Sigmoid colon (tissue), 7 donors: ENCODE measurements around the gene DNPH1. TPM values are rescaled to one million over a fixed set of nuclear protein-coding genes. Genes with fewer than 3 reads are reported as not detected.

ENCODE experiments used
- DNase-seq: peaks from one replicate; pipeline ENCODE4 v3.0.0-alpha.2; 2019
- H3K27ac ChIP-seq, 4 donors: fragments of 200-600 bp; sonication (generic); one replicate each; pipeline ENCODE4 v1.5.1; 2016 to 2019; ENCODE audit warnings: mild to moderate bottlenecking in 1 of 4
- H3K27me3 ChIP-seq, 3 donors: fragments of 200-600 bp; sonication (generic); one replicate each; pipeline ENCODE4 v1.5.1; 2019; ENCODE audit warnings: mild to moderate bottlenecking in 1 of 3
- H3K36me3 ChIP-seq, 4 donors: fragments of 200-600 bp; sonication (generic); one replicate each; pipeline ENCODE4 v1.5.1; 2016 to 2019
- H3K4me1 ChIP-seq, 4 donors: fragments of 200-600 bp; sonication (generic); one replicate each; pipeline ENCODE4 v1.5.1; 2017 to 2019
- H3K4me3 ChIP-seq, 4 donors: fragments of 200-600 bp; sonication (generic); one replicate each; pipeline ENCODE4 v1.5.1; 2017 to 2019; ENCODE audit warnings: mild to moderate bottlenecking in 2 of 4, moderate library complexity in 1 of 4
- H3K9me3 ChIP-seq, 4 donors: fragments of 200-600 bp in 3 of 4; sonication (generic) in 3 of 4; one replicate each; pipeline versions ENCODE4 v1.5.1 to v1.6.1; 2013 to 2019
- EP300 ChIP-seq, 4 donors: sonication (generic); formaldehyde crosslinking; IDR thresholded peaks; one replicate each; pipeline ENCODE4 v1.6.1; 2017; ENCODE audit warnings: antibody characterized with exemption in 4 of 4
- POLR2A ChIP-seq, 2 donors: fragments of 450-650 bp; IDR thresholded peaks; one replicate each; pipeline ENCODE4 v1.6.1; 2016; ENCODE audit warnings: antibody characterized with exemption in 2 of 2, mild to moderate bottlenecking in 2 of 2, moderate library complexity in 2 of 2
- POLR2AphosphoS5 ChIP-seq, 4 donors: sonication (generic); formaldehyde crosslinking; IDR thresholded peaks; one replicate each; pipeline ENCODE4 v1.6.1; 2017; ENCODE audit warnings: antibody characterized with exemption in 4 of 4
- WGBS, 2 donors: extraction: QIAGEN DNeasy Blood & Tissue Kit; methylation state at CpG; one replicate each; pipeline ENCODE4 v1.1.7; 2013; 5-methylcytosine and 5-hydroxymethylcytosine counted together
- intact Hi-C: fragments of 100-400 bp; cut with DNase I; formaldehyde crosslinking; loops from one replicate; pipeline ENCODE4 v1.15.1; 2023
- polyA plus RNA-seq, 3 donors: library from polyadenylated mRNA; stranded (reverse); fragments of 200-250 nt; gene quantifications; one replicate each; pipeline ENCODE4 v1.2.3, GENCODE V29; 2013
- total RNA-seq, 4 donors: library from RNA; depleted of rRNA; stranded (reverse); fragments of >200 nt; gene quantifications; one replicate each; pipeline ENCODE4 v1.1.0, GENCODE V29; 2016
- TF ChIP-seq, protein P1 (sequence below), 4 experiments: fragments of 450-650 bp in 3 of 4; fragments of 200-600 bp in 1 of 4; IDR thresholded peaks; one replicate each; pipeline ENCODE4 v1.5.1; 2016 to 2019; ENCODE audit warnings: antibody characterized with exemption in 4 of 4, mild to moderate bottlenecking in 3 of 4, moderate library complexity in 2 of 4
- donor health status: healthy with polysubstance abuse.
- donor health status: Bipolar disorder and iron deficiency.
- donor health status: healthy.

Gene DNPH1
- total and polyA plus RNA-seq, 7 donors = 32.1 to 188 (median 96.0) TPM

DNA sequence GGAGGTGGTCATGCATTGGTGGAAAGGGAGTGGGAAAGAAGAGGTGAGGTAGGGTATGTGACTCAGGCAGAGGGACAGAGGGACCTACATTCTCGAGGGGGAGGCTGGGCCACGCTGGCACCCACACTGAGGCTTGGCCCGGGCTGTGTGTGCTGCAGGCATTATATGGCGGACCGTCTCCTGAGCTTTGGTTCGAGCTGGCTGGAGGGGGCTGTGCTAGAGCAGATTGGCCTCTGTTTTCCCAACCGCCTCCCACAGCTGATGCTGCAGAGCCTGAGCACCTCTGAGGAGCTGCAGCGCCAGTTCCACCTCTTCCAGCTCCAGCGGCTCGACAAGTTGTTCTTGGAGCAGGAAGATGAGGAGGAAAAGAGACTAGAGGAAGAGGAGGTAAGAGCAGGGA, 23.4 kb downstream of the DNPH1 start:
- 96% methylated on average over 10 of the region's 10 CpGs for WGBS, 2 donors
- intact Hi-C loops = no loop called here
- peak; percentile 39 for DNase-seq
- Histone ChIP-seq H3K27me3 (no peaks in the 10 kb centered on the region), H3K27ac (no peak overlapping the region), H3K9me3 (no peaks in the 10 kb centered on the region), H3K4me1 (no peaks in the 10 kb centered on the region), H3K36me3 (peaks cover 0 to 53% (median 10%) of the 10 kb centered on the region in 4 donors), H3K4me3 (no peak overlapping the region)
- TF ChIP-seq POLR2A (IDR thresholded peaks at IDR 0.05) (no peak), POLR2AphosphoS5 (IDR thresholded peaks at IDR 0.05) (no peak), EP300 (IDR thresholded peaks at IDR 0.05) (no peak)
- TF ChIP-seq, protein P1, sequence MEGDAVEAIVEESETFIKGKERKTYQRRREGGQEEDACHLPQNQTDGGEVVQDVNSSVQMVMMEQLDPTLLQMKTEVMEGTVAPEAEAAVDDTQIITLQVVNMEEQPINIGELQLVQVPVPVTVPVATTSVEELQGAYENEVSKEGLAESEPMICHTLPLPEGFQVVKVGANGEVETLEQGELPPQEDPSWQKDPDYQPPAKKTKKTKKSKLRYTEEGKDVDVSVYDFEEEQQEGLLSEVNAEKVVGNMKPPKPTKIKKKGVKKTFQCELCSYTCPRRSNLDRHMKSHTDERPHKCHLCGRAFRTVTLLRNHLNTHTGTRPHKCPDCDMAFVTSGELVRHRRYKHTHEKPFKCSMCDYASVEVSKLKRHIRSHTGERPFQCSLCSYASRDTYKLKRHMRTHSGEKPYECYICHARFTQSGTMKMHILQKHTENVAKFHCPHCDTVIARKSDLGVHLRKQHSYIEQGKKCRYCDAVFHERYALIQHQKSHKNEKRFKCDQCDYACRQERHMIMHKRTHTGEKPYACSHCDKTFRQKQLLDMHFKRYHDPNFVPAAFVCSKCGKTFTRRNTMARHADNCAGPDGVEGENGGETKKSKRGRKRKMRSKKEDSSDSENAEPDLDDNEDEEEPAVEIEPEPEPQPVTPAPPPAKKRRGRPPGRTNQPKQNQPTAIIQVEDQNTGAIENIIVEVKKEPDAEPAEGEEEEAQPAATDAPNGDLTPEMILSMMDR (IDR thresholded peaks at IDR 0.05) = no peak

DNA sequence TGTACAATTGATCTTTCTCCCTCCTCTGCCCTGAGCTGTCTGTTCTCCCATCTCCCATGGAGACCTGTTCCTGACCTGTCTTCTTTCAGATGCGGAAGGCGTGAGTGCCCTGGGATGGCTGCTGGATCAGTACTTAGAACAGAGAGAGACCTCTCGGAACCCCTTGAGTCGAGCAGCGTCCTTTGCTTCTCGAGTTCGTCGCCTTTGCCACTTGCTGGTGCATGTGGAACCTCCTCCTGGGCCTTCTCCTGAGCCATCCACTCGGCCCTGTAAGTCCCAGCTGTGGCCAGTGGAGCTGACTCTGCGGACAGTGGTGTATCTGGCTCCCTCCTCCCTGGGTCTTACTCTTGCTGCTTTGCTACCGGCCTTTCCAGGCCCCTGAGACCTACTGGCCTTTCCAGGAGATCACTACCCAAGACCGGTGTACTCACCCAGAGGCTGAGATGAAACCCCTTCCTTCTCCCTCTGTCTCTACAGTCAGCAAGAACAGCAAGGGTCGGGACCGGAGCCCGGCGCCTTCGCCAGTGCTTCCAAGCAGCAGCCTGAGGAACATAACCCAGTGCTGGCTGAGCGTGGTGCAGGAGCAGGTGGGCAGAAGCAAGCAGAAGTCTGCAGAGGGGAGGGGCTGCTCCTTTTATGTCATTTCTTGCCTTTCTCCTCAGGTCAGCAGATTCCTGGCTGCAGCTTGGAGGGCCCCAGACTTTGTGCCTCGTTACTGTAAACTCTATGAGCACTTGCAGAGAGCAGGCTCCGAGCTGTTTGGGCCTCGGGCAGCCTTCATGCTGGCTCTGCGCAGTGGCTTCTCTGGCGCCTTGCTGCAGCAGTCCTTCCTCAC, 24.8 kb downstream of the DNPH1 start:
- WGBS, 2 donors = 96% methylated on average over 23 of the region's 23 CpGs
- Histone ChIP-seq H3K36me3 (peaks cover 0 to 63% (median 11%) of the 10 kb centered on the region in 4 donors), H3K27ac (no peak overlapping the region), H3K9me3 (no peaks in the 10 kb centered on the region), H3K4me1 (no peaks in the 10 kb centered on the region), H3K27me3 (no peaks in the 10 kb centered on the region), H3K4me3 (no peak overlapping the region)
- peak; percentile 54 for DNase-seq
- TF ChIP-seq EP300 (IDR thresholded peaks at IDR 0.05) (no peak), POLR2AphosphoS5 (IDR thresholded peaks at IDR 0.05) (no peak), POLR2A (IDR thresholded peaks at IDR 0.05) (no peak)
- TF ChIP-seq, protein P1 (IDR thresholded peaks at IDR 0.05) = no peak
- intact Hi-C loops = no loop called here

DNA sequence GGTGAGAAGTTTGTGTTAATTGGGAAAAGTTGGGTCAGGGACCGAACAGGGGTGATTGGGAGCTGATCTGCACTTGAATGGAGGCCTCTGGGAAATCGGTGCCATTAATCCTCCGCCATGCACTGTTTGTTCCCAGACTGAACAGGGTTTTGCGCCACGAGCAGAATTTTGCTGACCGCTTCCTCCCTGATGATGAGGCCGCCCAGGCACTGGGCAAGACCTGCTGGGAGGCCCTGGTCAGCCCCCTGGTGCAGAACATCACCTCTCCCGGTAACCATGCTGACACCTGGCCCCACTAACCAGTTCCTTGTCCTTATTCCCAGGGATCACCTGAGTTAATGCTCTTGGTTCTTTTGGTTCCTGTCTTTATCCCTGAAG, 25.6 kb downstream of the DNPH1 start:
- WGBS, 2 donors = 96 to 97% methylated on average over 8 of the region's 8 CpGs
- H3K4me3 ChIP-seq = no peak overlapping the region

DNA sequence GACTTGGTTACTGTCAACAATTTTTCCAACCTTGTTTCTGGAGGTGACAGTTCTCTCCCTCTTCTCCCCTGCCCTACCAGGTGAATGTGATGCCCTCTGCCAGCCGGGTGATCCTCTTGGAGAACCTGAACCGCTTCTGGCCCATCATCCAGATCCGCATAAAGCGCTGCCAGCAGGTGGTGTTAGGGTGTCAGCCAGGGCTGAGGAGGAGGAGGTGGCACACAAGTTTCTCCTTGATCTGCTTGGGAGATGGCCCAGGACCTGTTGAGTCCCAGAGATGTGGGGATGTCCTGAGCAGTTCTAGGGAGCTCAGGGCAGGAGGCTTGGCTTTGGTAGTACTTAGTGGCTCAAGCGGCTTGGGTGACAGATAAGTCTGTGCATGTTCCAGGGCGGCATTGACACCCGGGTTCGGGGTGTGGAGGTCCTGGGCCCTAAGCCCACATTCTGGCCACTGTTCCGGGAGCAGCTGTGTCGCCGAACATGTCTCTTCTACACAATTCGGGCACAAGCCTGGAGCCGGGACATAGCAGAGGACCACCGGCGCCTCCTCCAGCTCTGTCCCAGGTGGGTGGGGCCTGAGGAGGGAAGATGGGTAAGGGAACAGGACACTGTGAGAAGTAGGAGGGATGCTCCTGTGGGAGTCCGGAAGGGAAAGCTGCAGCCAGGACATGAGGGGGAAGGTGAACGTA, 26.1 kb downstream of the DNPH1 start:
- TF ChIP-seq EP300 (IDR thresholded peaks at IDR 0.05) = no peak
- TF ChIP-seq POLR2AphosphoS5 (IDR thresholded peaks at IDR 0.05) = no peak
- no peak for TF ChIP-seq POLR2A (IDR thresholded peaks at IDR 0.05)
- TF ChIP-seq, protein P1 (IDR thresholded peaks at IDR 0.05) = no peak
- Histone ChIP-seq H3K27ac (no peak overlapping the region), H3K4me1 (no peaks in the 10 kb centered on the region), H3K9me3 (no peaks in the 10 kb centered on the region), H3K36me3 (peaks cover 0 to 72% (median 19%) of the 10 kb centered on the region in 4 donors), H3K4me3 (no peak overlapping the region), H3K27me3 (no peaks in the 10 kb centered on the region)
- intact Hi-C loops = no loop called here
- WGBS, 2 donors = 95 to 97% methylated on average over 17 of the region's 17 CpGs
- DNase-seq = peak; percentile 38

More for the DNA sequence above, 25.6 kb downstream of the DNPH1 start:
- Histone ChIP-seq H3K9me3 (no peaks in the 10 kb centered on the region), H3K36me3 (peaks cover 0 to 66% (median 14%) of the 10 kb centered on the region in 4 donors), H3K27me3 (no peaks in the 10 kb centered on the region), H3K4me1 (no peaks in the 10 kb centered on the region), H3K27ac (no peak overlapping the region)
- intact Hi-C loops = no loop called here
- peak; percentile 27 for DNase-seq
- TF ChIP-seq EP300 (IDR thresholded peaks at IDR 0.05) = no peak
- TF ChIP-seq POLR2AphosphoS5 (IDR thresholded peaks at IDR 0.05) = no peak
- TF ChIP-seq, protein P1 (IDR thresholded peaks at IDR 0.05) = no peak
- no peak for TF ChIP-seq POLR2A (IDR thresholded peaks at IDR 0.05)
